NT2/D1 (cell line): ENCODE measurements around the gene SLC8A1.

ENCODE experiments used
- DNase-seq: peaks from one replicate; pipeline ENCODE4 v3.0.0-alpha.2; 2011; ENCODE audit warnings: low read depth, low spot score
- H3K27me3 ChIP-seq: 2 replicates; pipeline ENCODE4 v1.6.0; 2011; ENCODE audit warnings: mild to moderate bottlenecking; ENCODE audit not compliant: insufficient read length, insufficient read depth
- H3K36me3 ChIP-seq: 2 replicates; pipeline ENCODE4 v1.6.1; 2011; ENCODE audit warnings: mild to moderate bottlenecking, low read length, mixed read lengths; ENCODE audit not compliant: insufficient read depth, insufficient read length
- H3K4me1 ChIP-seq: 2 replicates; pipeline ENCODE4 v1.5.1; 2011; ENCODE audit not compliant: insufficient read depth, insufficient read length
- H3K4me3 ChIP-seq: 2 replicates; pipeline ENCODE4 v1.5.1; 2011; ENCODE audit warnings: low read depth; ENCODE audit not compliant: insufficient read length
- H3K9ac ChIP-seq: 2 replicates; pipeline ENCODE4 v1.6.0; 2011; ENCODE audit warnings: low read depth; ENCODE audit not compliant: insufficient read length
- H3K9me3 ChIP-seq: 2 replicates; pipeline ENCODE4 v1.5.1; 2011; ENCODE audit warnings: mild to moderate bottlenecking, low read length; ENCODE audit not compliant: insufficient read depth
- SUZ12 ChIP-seq: IDR thresholded peaks from 2 replicates; pipeline ENCODE4 v1.6.1; 2011; ENCODE audit not compliant: insufficient read length, insufficient read depth; ENCODE audit errors: extremely low read depth
- YY1 ChIP-seq: IDR thresholded peaks from 2 replicates; pipeline ENCODE4 v1.6.1; 2011; ENCODE audit not compliant: insufficient read length, insufficient read depth
- ZNF274 ChIP-seq: IDR thresholded peaks from 2 replicates; pipeline ENCODE4 v1.6.1; 2011; ENCODE audit warnings: mild to moderate bottlenecking, low read depth, low read length

The SLC8A1 gene

GRCh38 chr2:40292291-40292690 lies 159.6 kb downstream of the SLC8A1 start:
- Histone ChIP-seq H3K27me3 (no peaks in the 10 kb centered on the region), H3K4me3 (no peak overlapping the region), H3K36me3 (no peaks in the 10 kb centered on the region), H3K9me3 (no peaks in the 10 kb centered on the region), H3K9ac (no peak overlapping the region), H3K4me1 (no peaks in the 10 kb centered on the region)
- TF ChIP-seq YY1: no peak
- TF ChIP-seq SUZ12: no peak
- TF ChIP-seq ZNF274: no peak
- no peak for DNase-seq

GRCh38 chr2:40289771-40290404 lies 162.0 kb downstream of the SLC8A1 start:
- TF ChIP-seq ZNF274 (no peak), SUZ12 (no peak), YY1 (no peak)
- Histone ChIP-seq H3K4me1 (no peaks in the 10 kb centered on the region), H3K4me3 (no peak overlapping the region), H3K36me3 (no peaks in the 10 kb centered on the region), H3K9ac (no peak overlapping the region), H3K9me3 (no peaks in the 10 kb centered on the region), H3K27me3 (no peaks in the 10 kb centered on the region)
- no peak for DNase-seq

- no peaks in the 10 kb centered on the region for H3K4me1 ChIP-seq
- H3K36me3 ChIP-seq: no peaks in the 10 kb centered on the region
- no peaks in the 10 kb centered on the region for H3K9me3 ChIP-seq
- no peak for DNase-seq
- no peaks in the 10 kb centered on the region for H3K27me3 ChIP-seq
- H3K4me3 ChIP-seq: no peak overlapping the region
- no peak overlapping the region for H3K9ac ChIP-seq
- no peak for TF ChIP-seq ZNF274
- no peak for TF ChIP-seq YY1
- no peak for TF ChIP-seq SUZ12
Observed at GRCh38 chr2:40287773-40288172, 164.1 kb downstream of the SLC8A1 start.

- Histone ChIP-seq H3K4me1 (no peaks in the 10 kb centered on the region), H3K9ac (no peak overlapping the region), H3K4me3 (no peak overlapping the region), H3K27me3 (no peaks in the 10 kb centered on the region), H3K9me3 (no peaks in the 10 kb centered on the region), H3K36me3 (no peaks in the 10 kb centered on the region)
- DNase-seq: no peak
- TF ChIP-seq SUZ12: no peak
- TF ChIP-seq ZNF274: no peak
- no peak for TF ChIP-seq YY1
Observed at GRCh38 chr2:40287195-40287594, 164.7 kb downstream of the SLC8A1 start.

GRCh38 chr2:40286721-40287120 lies 165.2 kb downstream of the SLC8A1 start:
- DNase-seq: no peak
- Histone ChIP-seq H3K4me3 (no peak overlapping the region), H3K4me1 (no peaks in the 10 kb centered on the region), H3K27me3 (no peaks in the 10 kb centered on the region), H3K36me3 (no peaks in the 10 kb centered on the region), H3K9me3 (no peaks in the 10 kb centered on the region), H3K9ac (no peak overlapping the region)
- TF ChIP-seq SUZ12 (no peak), ZNF274 (no peak), YY1 (no peak)

GRCh38 chr2:40285391-40285790 lies 166.5 kb downstream of the SLC8A1 start:
- H3K9ac ChIP-seq: no peak overlapping the region
- TF ChIP-seq SUZ12: no peak
- no peak for TF ChIP-seq YY1
- no peak for TF ChIP-seq ZNF274
- H3K4me3 ChIP-seq: no peak overlapping the region
- DNase-seq: no peak
- H3K9me3 ChIP-seq: no peaks in the 10 kb centered on the region
- no peaks in the 10 kb centered on the region for H3K27me3 ChIP-seq
- no peaks in the 10 kb centered on the region for H3K36me3 ChIP-seq
- no peaks in the 10 kb centered on the region for H3K4me1 ChIP-seq

GRCh38 chr2:40284797-40285196 lies 167.1 kb downstream of the SLC8A1 start:
- no peaks in the 10 kb centered on the region for H3K4me1 ChIP-seq
- no peak overlapping the region for H3K9ac ChIP-seq
- no peaks in the 10 kb centered on the region for H3K27me3 ChIP-seq
- H3K9me3 ChIP-seq: no peaks in the 10 kb centered on the region
- no peak for TF ChIP-seq YY1
- TF ChIP-seq SUZ12: no peak
- no peak for TF ChIP-seq ZNF274
- no peak for DNase-seq
- no peaks in the 10 kb centered on the region for H3K36me3 ChIP-seq
- no peak overlapping the region for H3K4me3 ChIP-seq
